ENCODE measurements around the gene APBB1IP.

- TF ChIP-seq CTCF (IDR thresholded peaks at IDR 0.05) (no peak), POLR2A (IDR thresholded peaks at IDR 0.05) (no peak)
Measured at GRCh38 chr10:26555719-26556368, 117.7 kb downstream of the APBB1IP start.
